CD4-positive, alpha-beta T cell treated with Interleukin-10 for 1 hour (primary cell): ENCODE data around the gene PFKFB3.
"Not testable (repeated sequence)": the region's sequence is repeated elsewhere in the genome, so short reads cannot be mapped to it uniquely, and the experiment has no call there.

Experiments
- DNase-seq: peaks from one replicate; pipeline ENCODE4 v3.0.0-alpha.2; 2020

PFKFB3 gene

DNA sequence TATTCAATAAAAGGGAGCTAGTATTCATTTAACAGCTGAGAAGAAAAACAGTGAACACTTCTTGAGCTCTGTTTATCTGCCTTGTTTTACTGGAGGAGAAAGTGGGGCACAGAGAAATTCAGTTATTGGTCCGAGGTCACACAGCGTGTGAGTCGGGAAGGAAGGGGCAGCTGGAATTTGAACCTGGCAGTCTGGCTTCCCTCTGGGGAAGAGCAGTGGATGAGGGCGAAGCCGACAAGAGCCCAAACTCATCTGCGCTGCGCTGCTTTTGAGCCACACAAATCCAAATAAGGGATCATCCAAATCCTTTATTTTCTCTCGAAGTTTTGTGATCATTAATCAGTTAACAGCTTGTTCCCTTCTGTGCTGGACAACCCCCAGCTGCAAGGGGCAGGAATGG is 23.7 kb upstream of the PFKFB3 start:
- no peak for DNase-seq

DNA sequence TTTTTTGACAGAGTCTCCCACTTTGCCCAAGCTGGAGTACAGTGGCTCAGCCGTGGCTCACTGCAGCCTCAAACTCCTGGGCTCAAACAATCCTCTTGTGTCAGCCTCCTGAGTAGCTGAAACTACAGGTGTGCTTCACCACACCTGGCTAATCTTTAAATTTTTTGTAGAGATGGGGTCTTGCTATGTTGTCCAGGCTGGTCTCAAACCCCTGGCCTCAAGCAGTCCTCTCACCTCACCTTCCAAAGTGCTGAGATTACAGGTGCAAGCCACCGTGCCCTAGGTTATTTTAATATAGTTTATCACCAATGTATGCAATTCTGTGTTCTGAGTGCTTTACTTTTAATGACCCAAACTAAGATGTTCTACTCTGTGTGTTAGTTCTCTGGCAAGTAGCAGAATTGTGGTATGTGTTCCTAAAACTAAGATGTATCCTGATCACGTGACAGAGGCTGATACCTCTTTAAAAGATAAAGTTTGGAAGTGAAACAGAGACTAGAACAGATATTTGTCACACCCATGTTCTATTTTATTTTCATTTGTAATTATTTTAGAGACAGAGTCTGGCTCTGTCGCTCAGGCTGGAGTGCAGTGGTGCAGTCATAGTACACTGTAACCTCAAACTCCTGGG is 22.1 kb upstream of the PFKFB3 start:
- no peak for DNase-seq

DNA sequence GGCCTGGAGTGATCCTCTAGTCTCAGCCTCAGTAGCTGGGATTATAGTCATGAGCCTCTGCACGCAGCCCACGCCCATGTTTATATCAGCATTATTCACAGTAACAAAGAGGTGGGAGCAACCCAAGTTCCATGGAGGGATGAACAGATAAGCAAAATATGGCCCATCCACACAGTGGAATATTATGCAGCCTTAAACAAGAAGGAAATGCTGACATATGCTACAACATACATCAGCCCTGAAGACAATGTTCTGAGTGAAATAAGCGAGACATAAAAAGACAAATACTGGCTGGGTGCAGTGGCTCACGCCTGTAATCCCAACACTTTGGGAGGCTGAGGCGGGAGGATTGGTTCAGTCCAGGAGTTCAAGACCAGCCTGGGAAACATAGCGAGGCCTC is 21.5 kb upstream of the PFKFB3 start:
- no peak for DNase-seq

DNA sequence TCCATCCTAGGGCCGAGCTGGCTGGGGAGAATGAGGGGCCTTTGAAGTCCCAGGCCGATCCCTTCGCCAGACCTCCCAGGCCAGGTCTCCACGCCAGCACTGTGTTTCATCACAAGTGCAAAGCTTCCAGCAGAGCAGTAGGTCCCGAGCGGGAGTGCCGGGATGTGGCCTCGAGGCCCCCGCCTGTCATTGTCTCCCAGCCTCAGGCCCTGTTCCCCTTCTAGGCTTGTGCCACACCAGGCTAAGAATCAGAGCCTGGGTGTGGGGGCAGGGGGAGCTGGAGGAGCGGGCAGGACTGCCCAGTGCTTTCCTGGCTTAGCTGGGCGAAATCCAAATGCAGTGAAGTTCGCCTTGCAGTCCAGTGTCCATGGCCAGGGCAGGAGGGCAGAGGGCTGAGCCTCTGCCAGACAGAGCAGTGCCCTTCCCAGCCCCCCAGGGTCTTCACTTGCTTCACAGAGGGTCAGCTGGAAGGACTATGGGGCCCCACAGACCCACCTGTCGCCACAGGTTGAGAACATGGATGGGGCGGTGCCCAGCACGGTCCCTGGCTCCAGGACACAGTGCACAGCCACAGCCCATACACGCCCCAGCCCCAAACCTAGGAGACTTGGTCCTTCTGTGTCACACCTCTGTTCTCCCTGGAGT is 20.2 kb upstream of the PFKFB3 start:
- DNase-seq, result no peak

DNA sequence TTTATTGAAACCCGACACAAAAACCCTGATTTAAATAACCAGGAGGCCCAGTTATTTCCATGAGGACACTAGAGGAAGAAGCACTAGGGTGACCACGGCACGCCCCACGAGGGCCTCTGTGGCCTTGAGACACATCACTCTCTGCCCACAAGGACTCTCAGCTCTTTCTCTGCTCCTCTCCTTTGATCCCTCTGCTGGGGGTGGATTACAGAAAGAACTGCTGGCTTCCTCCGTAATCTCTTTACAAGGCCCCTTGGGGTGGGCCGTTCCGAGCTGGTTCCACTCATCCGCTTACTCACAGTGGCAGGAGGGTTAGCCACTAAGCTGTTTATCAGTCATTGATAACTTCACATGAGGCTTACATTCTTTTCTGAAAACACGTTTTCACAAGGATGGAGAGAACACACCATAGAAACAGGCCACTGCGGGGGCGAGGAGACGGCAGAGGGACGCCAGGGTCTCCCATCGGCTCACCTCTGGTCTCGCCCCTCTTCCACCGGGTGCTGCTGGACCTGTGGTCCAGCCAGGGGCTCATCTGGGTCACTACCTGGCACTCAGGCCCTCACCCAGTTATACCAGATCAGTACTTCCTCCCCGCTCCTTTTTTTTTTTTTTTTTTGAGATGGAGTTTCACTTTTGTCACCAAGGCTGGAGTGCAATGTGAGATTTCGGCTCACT is 17.6 kb upstream of the PFKFB3 start:
- no peak for DNase-seq

DNA sequence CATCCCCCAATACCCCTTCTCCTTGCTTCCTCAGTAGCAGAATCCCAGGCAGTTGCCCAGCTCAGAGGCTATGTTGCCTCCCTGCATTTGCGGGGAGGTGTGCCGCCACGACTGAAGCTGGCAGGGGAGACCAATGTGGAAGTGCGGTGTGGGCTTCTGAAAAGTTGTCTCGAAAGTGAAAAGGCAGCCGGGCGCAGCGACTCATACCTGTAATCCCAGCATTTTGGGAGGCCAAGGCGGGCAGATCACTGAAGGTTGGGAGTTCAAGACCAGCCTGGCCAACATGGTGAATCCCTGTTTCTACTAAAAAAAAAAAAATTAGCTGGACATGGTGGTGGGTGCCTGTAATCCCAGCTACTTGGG is 15.9 kb upstream of the PFKFB3 start:
- DNase-seq, result no peak

DNA sequence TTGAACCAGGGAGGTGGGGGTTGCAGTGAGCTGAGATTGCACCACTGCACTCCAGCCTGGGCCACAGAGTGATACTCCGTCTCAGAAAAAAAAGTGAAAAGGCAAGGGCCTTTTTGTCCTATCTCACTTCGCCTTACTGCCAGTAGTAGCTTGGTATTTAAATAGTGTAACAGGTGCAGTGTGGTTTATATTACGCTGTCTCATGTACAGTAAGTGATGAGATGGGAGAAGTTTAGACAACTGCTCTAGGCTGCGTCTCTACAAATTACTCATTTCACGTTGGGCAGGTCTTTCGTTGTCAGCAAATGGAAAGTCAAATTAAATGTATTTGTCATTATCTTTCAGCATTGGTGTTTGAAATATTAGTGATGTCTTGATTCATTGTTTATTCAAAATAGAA is 15.5 kb upstream of the PFKFB3 start:
- no peak for DNase-seq

DNA sequence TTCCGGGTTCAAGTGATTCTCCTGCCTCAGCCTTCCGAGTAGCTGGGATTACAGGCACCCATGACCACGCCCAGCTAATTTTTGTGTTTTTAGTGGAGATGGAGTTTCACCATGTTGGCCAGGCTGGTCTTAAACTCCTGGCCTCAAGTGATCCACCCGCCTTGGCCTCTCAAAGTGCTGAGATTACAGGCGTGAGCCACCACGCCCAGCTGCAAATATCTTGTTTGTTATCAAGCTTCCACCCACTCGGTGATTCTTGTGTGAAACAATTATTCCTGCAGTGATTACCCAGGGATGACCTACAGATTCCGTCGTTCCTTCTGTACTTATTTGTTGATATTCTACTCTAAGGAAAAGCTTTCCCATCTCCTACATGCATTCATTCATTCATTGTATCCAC is 12.7 kb upstream of the PFKFB3 start:
- not testable (repeated sequence) for DNase-seq

DNA sequence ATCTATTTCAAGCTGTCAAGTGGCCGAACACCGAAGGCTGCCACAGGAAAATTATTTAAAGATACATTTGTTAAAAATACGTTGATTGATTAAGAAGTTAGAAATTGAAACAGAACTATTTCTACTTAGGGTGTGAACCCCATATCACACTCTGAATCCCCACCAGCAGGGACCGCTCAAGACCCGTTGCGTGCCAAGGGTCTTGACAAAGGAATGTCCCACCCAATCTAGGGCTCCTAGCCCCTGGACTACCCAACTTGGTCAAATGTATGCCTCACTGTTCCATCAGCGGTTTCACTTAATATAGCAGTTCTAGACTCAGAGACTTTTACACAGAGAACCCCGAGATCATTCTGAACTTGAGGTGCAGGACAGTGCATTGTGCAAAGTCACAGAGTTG is 11.6 kb upstream of the PFKFB3 start:
- DNase-seq, result no peak

DNA sequence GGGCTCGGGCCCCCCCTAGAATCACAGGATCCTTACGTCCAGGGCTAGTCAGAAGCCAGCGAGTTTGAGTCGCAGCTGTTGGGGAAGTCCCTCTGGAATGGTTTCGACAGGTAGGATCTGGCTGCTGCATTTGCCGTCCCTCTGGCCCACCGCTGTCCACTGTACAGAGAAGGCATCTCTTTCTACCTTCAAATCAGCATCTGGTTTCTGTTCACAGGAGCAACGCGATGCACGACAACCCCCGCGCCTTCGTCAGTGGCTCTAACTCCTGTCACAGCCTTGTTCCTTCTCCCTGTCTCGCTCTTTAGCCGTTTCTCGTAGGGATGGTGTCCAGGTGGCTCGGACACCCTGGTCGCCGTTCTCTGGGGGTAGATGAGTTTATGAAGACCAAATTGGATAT is 11.2 kb upstream of the PFKFB3 start:
- no peak for DNase-seq

DNA sequence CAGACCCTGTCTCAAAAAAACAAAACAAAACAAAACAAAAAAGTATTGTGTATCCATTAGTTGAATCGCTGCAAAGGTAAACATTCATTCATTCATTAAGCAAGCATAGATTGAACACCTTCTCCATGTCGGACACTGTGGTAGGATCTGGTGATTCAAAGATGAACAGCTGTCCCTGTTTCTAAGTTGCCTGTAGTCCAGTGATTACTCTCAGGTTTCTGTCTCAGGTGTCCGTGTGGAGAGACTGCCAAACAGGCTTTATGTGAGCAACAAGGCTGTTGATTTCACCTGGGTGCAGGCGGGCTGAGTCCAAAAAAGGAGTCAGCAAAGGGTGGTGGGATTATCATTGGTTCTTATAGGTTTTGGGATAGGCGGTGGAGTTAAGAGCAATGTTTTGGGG is 9.4 kb upstream of the PFKFB3 start:
- DNase-seq, result not testable (repeated sequence)

DNA sequence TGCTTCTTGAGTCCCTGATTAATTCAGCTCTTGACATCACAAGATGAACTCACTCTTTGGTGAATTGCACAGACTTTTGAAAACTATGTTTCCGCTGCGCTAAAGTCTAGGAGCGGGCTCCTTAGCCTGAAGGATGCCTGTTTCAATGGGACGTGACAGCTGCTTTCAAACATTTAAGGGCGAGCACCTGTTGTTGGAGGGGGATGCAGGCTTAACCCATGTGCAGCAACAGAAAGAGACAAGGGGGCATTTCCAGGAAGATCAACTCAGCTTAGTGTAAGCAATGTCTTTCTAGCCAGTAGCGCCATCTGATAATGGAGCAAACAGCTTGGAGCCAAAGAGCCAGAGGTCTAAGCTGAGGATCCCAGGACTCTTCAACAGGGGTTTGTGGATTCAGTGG is 8.4 kb upstream of the PFKFB3 start:
- no peak for DNase-seq

DNA sequence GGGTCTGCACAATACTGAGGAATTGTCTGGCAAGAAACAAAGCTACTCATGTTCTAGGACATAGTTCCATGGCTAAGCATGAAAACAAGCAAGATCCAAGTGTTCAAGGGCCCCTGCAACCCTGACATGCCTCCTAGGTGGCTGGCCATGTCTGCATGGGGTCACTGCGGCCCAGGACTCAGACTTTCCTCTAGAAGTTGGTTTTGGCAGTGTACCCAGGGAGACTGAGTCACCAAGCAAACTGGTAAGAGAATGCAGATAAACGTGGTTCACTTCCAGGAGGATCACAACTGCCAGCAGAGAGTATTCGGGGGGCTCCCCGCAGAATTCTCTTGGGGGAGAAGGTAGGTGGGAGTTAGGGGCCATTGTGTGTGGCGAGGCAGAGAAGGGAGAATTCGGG is 7.4 kb upstream of the PFKFB3 start:
- no peak for DNase-seq

DNA sequence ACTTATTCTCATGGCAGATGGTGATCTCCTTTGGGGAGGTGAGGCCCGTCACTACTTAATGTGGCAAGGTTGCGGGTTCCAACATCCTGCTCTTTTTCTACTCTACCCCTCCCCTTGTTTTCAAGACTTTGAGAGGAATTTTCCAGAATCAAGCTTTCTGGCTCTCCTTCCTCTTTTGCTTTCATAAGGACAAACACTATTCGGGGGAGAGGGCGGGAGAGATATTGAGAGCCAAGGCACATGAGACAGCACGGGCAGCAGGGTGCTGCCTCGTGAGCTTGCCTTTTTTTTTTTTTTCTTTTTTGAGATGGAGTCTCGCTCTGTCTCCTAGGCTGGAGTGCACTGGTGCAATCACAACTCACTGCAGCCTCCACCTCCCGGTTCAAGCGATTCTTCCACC is 6.9 kb upstream of the PFKFB3 start:
- DNase-seq, result no peak

DNA sequence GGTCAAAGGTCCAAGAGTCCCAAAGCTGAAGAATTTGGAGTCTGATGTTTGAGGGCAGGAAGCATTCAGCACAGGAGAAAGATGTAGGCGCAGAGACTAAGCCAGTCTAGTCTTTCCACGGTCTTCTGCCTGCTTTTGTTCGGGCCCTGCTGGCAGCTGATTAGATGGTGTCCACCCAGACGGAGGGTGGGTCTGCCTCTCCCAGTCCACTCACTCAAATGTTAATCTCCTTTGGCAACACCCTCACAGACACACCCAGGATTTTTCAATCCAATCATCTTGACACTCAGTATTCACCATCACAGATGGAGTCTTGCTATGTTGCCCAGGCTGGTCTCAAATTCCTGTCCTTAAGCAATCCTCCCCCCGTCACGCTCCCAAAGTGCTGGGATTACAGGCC is 6.2 kb upstream of the PFKFB3 start:
- not testable (repeated sequence) for DNase-seq

DNA sequence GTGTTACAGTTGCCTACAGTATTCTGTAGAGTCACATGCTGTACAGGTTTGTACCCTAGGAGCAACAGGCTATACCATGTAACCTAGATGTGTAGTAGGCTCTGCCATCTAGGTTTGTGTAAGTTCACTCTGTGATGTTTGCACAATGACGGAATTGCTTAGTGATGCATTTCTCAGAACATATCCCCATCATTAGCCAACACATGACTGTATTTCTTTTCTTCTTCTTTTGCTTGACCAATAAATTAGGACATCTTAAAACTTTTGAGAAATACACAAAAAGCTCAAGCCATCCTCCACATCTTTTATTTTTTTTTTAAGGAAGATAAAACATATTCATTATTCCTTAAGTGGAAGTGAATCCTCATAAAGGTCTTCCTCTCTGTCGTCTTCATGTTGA is 5.4 kb upstream of the PFKFB3 start:
- DNase-seq, result no peak

DNA sequence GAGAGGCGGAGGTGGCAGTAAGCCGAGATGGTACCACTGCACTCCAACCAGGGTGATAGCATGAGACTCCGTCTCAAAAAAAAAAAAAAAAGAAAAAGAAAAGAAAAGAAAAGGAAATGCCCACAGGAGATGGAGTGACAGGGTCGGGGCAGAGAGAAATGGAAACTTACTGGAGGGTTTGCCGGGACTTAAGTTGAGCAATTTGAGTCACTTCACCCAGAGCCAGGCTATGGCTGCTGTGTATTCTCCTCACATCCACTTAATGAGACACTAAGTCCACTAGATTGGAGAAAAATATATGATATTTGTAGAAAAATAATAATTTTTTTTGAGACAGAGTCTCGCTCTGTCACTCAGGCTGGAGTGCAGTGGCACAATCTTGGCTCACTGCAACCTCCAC is 4.6 kb upstream of the PFKFB3 start:
- no peak for DNase-seq

DNA sequence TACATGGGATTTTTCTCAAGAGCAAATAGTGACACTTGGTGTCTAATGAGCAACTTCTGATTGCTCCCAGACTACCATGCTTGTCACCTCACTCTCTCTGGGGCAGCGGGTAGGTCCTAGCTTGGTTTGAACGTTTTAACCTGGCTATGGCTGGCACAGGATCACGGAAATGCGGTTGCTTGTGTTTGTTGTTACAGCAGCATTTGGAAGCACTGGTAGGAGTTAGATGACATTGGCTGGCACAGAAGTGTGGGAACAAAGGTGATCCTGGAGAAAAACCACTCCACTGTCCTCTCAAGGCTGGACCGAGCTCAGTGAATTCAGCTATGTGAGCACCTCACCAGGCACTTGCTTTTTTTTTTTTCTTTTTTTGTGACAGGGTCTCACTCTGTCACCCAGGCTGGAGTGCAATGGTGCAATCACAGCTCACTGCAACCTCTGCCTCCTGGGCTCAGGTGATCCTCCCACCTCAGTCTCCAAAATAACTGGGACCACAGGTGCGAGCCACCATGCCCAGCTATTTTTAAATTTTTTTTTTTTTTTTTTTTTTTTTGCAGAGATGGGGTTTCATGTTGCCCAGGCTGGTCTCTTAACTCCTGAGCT is 3.5 kb upstream of the PFKFB3 start:
- no peak for DNase-seq

DNA sequence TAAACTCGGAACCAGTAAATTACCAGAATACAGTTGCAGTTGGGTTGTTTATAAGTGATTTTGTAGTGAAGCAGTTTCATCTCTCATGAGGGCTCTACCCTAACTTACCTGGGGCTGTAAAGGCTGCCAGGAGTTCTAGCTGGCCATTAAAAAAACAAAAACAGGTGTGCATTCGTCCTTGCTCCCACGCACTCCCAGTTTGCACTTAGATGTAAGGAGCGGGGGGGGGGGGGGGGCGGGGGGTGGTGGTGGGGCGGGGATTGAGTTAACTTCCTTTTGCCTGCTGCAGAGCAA is 2.3 kb upstream of the PFKFB3 start:
- no peak for DNase-seq

DNA sequence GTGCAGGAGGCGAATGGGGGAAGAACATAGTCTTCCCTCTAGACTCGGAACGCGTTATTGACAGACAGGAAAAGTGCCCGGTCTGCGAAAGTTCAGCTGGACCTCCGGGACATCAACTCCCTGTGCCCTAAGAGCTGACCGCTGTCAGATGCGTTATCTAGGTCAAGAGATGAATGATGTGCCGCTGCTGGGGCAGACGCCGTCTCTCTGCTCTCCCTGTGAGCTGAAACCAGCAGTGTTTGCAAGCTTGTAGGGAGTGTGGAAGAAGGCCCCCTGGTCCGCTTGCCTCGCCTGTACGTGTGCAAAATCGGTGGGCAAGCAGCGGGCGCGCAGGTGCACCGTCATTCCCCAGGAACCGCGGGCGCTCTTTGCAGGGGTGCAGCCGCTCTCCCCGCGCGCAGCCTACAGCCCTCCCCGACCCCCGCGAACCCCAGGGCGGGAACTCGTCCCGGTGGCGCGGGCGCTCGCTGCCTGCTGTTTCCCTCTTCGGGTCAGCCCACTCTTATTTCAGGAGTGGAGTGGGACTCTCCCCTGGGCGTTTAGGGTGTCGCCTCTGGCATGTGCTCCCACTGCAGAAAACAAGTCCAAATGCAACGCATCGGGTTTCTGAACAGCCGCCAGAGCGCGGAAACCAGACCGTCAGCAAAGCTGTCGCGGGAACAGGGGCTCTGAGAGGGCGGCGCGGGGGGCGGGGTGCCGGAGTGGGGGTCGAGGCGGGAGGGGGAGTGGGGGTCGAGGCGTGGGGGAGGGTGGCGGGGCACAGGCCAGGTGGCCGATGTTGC is 1.8 kb upstream of the PFKFB3 start:
- no peak for DNase-seq

DNA sequence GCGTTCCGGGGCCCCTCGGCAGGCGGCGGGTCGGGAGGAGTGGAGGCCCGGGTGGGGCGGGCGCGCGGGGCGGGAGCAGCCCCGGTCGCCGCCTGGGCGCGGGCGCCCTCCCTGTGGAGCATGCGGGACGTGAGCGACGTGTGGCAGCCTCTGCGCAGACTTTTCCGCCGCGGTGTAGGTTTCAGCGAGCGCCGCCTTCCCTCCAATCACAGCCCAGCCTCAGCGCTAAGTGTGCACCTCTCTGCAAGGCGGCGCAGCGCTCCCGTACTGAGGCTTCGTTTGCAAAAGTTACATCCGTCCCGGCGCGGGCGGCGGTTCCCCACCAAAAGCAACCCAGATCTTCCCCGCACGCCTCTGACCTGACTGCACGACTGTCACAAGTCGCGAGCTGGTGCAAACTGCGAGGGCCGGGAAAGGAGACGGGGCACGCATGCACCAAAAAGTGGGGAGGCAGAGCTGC is 1.2 kb upstream of the PFKFB3 start:
- DNase-seq, result peak; percentile 80

DNA sequence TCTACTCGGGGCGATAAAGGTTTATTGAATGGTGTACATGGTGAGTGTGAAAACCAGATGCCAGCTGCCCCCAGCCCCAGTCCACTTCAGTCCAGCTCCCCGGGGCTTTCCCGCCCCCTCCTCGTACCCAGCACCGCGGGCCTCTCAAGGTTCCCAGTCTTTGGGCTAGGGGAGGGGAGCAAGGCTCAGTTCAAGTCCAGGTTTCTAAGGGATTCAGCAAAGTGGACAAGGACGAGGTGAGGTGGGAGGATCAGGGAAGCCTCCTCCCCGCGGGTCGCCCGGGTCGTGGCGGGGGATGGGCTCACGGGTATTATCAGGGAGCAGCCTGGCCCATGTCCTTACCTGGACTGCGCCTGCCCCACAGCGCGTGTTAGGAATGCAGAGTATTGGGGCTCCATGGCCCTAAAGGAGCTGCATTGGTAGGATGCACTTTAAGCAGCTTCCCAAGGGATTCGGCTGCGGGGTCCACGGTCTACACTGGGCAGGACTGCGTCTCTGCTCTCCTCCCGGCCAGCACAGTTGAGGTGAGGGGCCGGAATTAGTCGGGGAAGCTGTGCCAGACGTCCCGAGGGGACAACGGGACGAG is 541 bp upstream of the PFKFB3 start:
- DNase-seq, result no peak
